Left renal pelvis (tissue), 4 donors: ENCODE measurements around the gene CRB2. TPM values are rescaled to one million over a fixed set of nuclear protein-coding genes. Genes with fewer than 3 reads are reported as not detected.
"Not testable (repeated sequence)": the region's sequence is repeated elsewhere in the genome, so short reads cannot be mapped to it uniquely, and the experiment has no call there.

Experiments
- DNase-seq, 4 donors: peaks; one replicate each; pipeline ENCODE4 v3.0.0-alpha.2; 2013; ENCODE audit warnings: low read depth in 4 of 4, low spot score in 3 of 4
- polyA plus RNA-seq, 4 donors: library from polyadenylated mRNA; unstranded; fragments of 120-200 nt; gene quantifications; one replicate each; pipeline ENCODE4 v1.2.1, GENCODE V29; 2013; ENCODE audit not compliant: insufficient read length in 4 of 4

CRB2 gene
- polyA plus RNA-seq, 4 donors = 0.90 to 30.2 (median 20.5) TPM

DNA sequence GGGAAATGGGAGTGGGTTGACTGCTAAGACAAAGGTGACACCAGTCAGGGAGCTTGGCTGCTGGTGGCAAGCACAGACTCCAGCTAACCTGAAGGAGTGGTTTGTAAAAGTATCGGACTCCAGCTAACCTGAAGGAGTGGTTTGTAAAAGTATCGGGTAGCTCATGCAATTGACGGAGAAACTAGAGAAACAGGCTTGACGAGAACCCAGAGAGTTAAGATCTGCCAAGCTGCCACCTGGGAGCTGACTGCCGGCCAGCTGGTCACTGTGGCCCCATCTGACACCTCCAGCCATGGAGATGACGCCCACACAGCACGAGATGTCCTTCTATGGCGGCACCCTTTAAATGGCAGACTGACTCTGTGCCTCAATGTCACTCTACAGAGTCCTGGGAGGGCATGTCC, 28.3 kb upstream of the CRB2 start:
- peak in 3 of 4 donors; percentile 49 to 67 (median 62) for DNase-seq

DNA sequence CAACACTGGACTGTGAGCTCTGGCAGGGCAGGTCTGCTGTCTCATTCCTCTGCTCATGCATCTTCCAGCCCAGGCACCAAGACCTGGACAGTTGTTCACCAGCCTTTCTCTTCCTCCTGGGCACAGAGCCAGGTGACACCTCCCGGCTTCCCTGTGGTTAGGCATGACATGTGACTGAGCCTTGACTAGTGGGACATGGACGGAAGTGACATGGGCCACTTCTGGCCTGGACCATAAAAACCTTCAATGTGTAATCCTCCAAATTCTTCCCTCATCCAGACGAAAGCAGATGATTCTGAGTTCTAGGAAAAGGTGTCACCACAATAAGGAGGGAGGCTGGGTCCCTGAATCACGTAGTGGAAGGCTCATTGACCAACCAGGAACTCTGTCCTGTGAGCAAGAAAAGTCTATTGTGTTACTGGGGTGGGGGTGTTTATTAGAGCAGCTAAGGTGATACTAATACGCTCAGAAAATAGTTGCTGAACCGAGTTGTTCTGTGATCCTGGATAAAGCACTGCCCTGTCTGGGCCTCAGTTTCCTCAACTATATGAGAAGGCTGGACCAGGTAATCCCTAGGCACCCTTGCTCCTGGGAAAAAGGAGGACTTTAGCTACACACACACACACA, 26.6 kb upstream of the CRB2 start:
- DNase-seq = no peak

DNA sequence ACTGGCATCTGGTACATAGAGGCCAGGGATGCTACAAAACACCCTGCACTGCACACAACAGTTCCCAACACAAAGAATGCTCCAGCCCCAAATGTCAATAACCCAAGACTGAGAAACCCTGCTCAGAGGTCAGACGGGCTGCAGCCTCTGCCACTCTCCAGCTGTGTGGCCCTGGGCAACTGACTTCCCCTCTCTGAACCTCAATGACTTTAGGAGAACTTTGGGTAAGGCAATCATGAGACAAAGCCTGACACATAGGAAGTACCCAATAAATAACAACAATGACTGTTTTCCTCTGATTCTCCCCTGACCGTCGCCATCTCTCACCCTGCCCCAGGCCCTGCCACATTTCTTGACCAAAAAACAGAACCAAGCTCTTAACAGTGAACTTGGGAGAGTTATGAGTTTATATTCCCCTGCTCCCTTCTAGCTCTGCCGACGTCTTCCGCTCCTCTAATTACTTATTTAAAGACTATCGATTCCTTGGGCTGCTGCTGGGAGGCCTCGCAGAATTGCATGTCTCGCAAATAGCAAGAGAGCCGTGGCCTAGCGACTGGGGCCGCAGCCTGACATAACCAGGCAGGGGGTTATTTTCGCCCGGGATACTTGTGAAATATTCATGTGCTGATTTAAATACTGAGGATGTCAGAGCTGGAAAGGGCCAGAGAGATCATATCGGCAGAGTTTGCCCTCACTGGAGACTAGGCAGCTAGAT, 24.5 kb upstream of the CRB2 start:
- DNase-seq = no peak

DNA sequence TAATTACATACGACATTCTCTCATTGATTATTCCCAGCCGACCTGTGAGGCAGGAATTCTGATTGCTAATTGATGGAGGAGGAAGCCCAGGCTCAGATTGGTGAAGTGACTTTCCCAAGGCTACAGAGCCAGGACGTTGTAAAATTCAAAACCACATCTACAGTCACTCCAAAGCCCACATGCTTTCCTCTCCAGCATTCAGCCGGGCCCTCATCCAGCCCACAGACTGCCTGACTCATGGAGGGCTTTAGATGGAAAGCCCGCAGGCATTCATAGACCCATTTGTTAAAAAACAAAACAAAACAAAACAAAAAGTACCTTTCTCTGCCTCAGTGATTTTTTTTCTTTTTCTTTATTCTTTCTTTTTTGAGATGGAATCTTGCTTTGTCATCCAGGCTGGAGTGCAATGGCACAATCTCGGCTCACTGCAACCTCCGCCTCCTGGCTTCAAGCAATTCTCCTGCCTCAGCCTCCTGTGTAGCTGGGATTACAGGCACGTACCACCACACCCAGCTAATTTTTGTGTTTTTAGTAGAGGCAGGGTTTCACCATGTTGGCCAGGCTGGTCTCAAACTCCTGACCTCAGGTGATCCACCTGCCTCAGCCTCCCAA, 22.8 kb upstream of the CRB2 start:
- not testable (repeated sequence) for DNase-seq

DNA sequence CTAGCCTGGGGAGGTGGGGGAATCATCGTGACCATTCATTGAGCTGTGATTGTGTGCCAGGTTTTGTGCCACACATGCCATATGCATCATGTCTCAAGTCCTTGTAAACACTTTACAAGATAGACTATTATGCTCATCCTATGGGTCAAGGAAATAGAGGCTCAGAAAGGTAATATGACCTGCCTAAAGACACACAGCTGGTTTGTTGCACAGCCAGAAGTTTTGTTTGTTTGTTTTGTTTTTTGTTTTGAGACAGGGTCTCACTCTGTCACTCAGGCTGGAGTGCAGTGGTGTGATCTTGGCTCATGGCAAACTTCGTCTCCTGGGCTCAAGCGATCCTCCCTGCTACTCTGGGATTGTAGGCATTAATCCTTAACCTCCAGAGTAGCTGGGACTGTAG, 21.4 kb upstream of the CRB2 start:
- no peak for DNase-seq

DNA sequence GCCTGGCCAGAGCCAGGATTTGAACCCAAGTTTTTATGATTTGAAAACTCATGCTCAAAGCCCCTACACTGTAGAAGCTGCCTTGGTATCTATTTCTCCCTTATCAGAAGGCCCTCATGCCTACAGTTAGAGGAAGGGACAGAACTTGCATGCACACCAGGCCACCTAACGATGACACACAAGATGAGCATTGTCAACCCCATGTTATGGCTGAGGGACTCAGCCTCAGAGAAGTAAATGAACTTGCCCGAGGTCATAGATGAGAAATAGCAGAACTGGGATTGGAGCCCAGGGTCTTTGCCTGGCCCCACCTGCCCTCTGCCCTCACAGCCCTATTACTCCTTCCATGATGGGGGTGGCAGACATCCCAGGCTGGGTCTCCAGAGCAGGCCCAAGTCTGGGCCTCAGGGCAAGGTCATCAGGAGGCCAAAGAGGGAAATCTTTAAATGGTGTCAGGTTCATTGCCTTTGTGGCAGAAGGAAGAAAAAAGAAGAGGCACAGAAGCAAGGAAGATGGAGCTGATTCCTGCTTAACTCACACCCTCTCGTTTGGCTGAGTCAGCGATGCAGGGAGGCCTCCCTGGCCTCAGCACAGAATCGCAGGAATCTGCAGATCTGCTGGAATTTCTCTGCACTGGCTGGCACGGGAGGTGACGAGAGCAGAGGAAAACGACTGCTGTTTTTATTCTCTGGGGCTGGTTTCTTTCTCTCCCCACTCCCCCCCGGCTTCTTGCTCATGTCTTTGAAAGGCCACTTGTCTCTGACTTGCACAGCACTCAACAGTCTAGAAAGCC, 20.6 kb upstream of the CRB2 start:
- DNase-seq = no peak

DNA sequence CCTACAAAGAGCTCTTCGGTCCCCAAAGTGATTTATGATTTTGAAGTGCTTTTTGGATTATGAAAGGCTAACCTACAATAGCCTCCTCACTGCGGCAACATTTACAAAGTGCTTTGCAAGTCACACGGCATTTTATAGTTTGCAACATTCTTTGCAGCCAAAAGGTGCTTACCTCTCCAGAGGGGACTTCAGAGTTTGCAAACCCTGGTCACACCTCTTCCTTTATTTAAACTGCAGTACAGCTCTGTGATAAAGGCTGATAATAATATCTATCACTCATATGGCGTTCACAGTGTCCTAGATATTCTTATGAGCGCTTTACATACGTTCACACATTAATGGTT, 20.0 kb upstream of the CRB2 start:
- DNase-seq = no peak

DNA sequence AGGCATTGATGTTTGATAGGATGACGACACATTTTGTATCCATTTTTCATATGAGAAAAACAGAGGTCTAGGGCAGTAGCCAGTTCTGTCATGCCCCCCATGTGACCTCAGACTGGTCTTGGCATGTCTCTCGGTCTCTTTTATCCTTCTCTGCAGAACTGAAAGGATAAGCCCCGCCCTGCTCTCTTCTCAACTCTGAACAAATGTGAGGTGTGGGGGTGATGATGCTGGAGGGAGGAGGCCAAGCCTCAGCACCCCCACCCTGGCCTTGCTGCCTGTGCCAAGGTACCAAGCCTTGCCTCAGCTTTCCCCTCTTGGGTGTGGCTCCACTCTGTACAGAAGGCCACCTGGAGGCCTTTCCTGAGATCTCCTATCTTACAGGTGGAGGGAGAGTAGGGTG, 19.5 kb upstream of the CRB2 start:
- DNase-seq = no peak

DNA sequence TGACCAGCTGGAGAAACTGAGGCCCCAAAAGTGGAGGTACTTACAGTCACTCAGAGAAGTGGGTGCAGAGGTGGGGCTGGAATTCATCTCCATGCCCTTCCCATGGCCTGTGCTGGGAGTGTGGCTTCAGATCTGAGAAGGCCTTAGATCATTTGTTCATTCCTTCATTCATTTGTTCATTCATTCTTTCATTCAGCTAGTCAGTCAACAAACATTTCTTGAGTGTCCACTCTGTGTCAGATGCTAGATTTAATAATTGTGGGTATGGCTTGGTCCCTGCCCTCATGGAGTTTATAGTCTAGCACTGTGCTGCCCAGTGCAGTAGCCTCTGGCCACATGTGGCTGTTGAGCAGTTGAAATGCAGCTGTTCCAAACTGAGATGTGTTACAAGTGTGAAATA, 19.0 kb upstream of the CRB2 start:
- no peak for DNase-seq

DNA sequence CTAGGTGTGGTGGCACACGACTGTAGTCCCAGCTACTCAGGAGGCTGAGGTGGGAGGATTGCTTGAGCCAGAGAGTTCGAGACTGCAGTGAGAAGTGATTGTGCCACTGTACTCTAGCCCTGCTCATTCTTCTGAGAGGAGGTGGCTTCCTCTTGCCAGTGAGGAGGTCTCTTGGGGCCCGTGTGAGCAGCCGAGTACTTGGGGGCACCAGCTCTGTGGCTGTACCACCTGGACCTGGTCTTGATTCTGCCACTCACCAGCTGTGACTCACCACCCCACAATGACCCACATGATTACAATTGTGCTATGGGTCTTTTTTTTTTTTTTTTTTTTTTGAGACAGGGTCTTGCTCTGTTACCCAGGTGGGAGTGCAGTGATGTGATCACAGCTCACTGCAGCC, 18.0 kb upstream of the CRB2 start:
- no peak for DNase-seq

DNA sequence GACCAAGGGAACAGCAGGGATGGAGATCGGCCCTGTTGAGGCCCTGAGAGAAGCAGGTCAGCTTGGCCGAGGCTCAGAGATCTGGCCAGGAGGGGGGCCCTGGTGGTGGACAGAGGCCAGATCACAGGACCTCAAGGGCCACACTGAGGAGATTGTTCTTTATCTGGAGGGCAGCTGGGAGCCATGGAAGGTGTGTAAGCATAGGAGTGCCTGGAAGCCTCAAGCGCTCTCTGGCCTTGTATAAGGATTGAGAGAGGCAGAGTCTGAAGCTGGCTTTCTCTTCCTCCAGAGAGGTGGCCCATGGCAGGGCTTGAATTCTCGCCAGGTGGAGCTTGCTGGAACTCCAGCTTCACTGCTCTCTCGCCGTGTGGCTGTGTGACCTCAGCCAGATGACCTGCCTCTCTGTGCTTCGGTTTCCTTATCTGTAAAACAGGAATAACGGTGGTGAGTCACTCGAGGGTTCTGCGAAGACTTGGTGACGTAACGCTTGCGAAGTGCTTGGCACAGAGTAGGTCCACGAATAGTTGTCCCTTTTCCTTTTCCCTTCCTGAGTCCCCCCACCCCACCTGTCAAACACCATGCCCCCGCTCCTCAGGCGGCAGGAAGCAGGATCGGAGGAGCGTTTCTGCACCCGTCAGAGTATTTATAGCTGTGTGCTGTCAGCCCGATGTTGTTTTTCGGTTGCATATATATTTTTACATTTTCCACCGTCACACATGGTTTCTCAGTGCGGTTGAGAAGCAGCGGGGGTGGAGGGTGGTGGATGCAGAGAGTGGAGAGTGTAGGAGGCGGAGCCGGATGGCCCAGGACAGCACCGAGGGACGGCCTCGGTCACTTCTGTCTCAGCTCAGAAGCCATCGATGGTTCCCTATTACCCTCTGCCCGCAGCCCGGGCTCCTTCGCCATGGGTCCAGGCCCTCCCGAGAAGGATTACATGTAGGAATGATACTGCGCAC, 17.0 kb upstream of the CRB2 start:
- DNase-seq = no peak

DNA sequence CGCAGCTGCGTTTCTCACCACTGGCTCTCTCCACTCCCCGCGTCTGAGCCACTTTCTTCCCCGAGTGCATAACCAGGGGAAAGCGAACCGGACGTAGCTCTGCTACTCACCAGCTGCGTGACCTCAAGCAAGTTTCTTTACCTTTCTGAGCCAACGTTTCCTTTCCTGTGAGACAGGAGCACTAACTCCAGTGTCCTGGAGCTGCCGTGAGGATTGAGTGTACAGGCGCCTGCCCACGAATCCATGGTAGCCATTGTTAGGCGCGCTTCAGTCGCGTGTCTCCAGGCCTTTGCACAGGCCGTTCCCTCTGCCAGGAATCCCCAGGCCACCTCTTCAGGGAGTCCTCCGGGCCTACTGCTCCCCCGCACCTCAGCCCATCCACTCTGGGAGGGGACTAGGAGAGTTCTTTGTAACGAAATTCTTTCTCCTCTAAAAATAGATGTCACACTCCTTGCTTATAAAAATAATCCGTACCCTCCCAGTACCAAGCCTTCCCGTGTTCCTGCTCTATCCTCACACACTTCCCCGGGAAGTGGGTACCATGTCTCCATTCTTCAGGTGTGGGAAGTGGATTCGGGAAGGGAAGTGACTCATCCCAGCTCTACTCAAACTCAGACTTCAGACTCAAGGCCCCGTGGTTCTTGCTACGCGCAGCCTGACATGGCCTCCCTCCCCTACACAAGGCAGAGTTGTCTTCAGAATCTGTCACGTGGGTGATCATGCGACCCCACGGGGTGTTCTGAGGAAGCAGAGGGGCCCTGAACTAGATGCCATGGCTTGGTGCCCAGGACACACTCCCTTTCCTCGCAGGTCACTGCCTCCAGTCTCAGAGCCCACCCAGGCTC, 16.1 kb upstream of the CRB2 start:
- no peak for DNase-seq

DNA sequence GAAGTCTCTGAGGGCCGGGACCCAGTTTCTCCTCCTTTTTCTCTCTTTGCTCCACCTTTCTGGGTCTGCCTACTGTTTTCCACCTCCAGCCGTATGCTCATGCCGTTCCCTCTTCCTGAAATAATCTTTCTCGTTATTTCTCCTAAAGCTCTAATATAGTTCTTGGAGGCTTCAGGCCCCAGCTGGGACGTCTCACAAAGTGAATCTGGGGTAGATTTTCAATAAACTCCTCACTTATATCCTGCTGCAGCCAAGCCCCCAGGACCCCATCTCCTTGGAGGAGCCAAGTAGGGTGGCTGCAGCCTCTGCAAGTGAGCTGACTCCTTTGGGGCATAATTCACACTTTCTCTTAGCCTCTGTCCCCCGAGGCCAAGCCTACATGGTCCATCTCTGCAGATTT, 14.2 kb upstream of the CRB2 start:
- no peak for DNase-seq

DNA sequence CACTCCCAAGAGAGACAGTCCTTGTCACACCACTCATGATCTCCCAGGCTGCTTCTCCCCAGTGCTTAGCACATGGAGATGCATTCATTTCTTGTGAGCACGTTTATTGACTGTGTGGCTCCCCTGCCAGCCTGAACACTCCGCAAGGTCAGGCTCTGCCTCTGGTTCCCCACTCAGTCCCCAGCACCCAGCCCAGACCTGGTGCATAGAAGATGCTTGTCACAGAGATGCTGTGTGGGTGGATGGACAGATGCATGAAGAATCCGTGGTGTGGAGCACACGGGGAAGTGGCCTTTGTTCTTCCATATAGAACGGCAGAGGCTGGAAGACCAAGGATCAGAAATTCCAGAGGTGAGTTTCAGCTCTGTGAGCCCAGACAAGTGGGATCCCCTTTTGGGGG, 13.8 kb upstream of the CRB2 start:
- no peak for DNase-seq

DNA sequence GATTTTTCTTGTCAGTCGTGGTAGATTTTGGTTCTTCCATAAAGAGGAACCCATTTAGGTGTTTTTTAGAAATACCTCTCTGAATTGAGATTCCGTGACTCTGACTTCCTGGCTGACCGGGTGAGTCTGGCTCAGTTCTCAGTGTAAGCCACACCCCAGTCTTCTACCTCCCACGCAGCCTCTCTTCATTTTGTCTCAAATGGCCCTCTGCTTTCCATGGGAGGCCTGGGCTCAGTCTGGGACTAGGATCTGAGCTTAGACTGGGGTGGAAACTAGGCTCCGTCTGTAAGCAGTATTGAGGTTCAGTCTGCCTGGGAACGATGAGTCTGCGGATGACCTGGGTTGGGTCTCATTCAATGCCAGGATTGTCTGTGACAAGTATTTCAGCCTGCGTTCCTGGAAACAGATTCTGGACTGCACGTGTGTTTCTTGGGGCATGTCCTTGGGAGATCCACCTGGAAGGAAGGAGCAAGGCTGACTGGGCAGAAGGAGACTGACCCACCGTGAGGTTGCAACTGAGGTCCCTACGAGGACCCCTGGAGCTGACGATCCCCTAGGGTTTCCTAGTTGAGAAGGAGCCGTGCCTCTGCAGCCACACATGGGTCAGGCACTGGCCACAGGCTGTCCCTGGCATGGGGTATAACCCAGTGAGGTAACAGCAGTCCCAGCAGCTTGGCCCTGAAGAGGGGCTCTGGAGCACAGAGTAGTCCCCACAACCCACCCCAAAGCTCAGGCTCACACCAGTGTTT, 12.4 kb upstream of the CRB2 start:
- DNase-seq = no peak

DNA sequence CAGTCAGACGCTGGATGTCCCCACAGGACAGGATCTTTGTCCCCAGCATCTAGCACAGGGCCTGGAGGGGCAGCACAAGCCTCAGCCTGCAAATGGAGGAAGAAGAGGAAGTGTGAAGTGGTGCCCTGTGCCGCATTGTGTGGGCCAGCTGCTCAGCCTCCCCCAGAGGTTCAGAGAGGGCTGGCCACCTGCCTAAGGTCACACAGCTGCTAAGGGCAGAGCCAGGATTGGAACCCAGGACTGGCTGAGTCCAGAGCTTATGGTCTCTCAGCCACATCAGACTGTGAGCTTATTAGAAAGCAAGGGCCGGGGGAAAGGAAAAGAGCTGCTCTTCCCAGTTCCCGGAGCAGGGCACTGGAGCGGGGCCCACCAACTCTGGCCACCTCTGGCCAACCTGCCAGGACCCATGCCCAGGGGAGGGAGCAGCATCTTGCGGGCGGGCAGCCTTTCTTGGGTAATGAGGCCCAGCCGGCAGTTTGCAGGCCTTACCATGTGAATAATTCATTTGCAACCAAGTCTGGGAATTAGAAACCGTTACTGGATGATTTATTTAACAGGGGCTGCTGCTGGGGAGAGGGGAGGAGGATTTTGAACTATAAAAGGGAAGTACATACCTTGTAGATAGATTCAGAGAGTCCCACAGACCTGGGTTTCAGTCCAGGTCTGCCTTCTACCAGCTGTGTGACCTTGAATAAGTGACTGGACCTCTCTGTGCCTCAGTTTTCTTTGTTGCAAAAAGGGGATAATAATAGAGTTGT, 11.6 kb upstream of the CRB2 start:
- no peak for DNase-seq

DNA sequence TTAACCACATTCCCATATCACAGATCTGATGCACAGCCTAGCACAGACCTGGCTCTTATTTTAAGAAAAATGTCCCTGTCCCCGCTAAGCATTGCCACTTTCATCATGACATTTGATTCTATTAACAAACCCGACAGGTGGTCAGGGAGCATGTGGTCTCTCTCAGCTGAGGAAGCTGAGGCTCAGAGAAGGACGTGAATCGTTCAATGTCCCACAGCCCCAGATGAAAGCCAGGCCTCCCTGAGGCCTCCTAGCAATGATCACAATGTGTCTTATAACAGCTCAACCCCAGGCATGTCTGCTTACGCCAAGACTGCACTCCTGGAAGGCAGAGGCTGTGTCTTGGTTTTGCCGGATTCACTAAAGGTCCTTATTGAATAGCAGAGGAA, 10.4 kb upstream of the CRB2 start:
- DNase-seq = no peak

DNA sequence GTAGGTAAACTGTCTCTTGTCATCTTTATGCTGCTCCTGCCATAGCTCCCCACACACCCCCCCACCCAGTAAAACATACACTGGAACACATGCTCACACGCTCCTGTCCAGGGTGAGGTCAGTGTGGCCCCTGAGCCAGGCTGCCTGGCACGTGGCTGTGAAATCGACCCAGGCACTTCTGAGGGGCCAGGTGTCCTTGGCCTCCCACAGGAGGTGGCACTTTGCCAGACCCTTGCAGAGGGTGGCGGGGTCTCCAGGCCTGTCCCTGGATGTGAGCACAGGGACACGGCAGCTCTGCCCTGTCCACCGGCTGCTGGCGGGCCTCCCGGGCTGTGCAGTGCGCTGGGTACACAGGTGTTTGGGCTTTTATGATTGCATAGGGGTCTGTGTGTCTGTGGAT, 10.0 kb upstream of the CRB2 start:
- no peak for DNase-seq
